Peyer's patch (tissue), 4 donors: ENCODE results near the gene PRR5L.

Experiments
- POLR2A ChIP-seq, 2 donors: fragments of 450-650 bp; IDR thresholded peaks; one replicate each; pipeline ENCODE4 v1.5.1; 2017; ENCODE audit warnings: antibody characterized with exemption in 2 of 2, mild to moderate bottlenecking in 2 of 2, moderate library complexity in 2 of 2
- TF ChIP-seq, protein P1 (sequence below), 6 experiments: fragments of 450-650 bp in 4 of 6; fragments of 200-600 bp in 2 of 6; sonication (generic) in 1 of 6; IDR thresholded peaks; one replicate each; pipeline ENCODE4 v1.5.1; 2017 to 2019; ENCODE audit warnings: antibody characterized with exemption in 6 of 6, mild to moderate bottlenecking in 3 of 6, moderate library complexity in 1 of 6

DNA sequence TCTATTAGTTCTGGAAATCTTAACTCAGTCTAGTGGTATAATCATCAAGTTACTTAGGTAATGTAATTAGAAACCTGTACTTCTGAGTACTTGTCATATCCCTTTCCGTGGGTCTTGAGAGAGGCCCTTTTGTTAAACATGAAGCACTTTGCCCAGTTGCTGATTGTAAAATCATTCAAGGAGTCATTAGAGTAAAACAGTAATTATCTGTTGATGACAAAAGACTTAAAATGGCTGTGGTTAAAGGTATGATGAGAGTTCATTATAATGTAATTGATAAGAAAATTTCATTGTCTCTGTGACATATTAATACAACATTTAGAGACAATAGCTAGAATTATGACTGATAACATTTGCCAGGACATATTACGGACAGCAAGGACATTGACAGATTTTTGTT, 34.3 kb downstream of the PRR5L start:
- TF ChIP-seq, protein P1, sequence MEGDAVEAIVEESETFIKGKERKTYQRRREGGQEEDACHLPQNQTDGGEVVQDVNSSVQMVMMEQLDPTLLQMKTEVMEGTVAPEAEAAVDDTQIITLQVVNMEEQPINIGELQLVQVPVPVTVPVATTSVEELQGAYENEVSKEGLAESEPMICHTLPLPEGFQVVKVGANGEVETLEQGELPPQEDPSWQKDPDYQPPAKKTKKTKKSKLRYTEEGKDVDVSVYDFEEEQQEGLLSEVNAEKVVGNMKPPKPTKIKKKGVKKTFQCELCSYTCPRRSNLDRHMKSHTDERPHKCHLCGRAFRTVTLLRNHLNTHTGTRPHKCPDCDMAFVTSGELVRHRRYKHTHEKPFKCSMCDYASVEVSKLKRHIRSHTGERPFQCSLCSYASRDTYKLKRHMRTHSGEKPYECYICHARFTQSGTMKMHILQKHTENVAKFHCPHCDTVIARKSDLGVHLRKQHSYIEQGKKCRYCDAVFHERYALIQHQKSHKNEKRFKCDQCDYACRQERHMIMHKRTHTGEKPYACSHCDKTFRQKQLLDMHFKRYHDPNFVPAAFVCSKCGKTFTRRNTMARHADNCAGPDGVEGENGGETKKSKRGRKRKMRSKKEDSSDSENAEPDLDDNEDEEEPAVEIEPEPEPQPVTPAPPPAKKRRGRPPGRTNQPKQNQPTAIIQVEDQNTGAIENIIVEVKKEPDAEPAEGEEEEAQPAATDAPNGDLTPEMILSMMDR (IDR thresholded peaks at IDR 0.05), result no peak
- no peak for TF ChIP-seq POLR2A (IDR thresholded peaks at IDR 0.05)
